Measurements from ENCODE around the gene PARPBP.
"Not testable (repeated sequence)": the region's sequence is repeated elsewhere in the genome, so short reads cannot be mapped to it uniquely, and the experiment has no call there.

The PARPBP gene

GRCh38 chr12:102240859-102241258 is 120.9 kb downstream of the PARPBP start:
- in situ Hi-C loops (cut with MboI; ENCODE audit: low sequenced_read_pairs), result not testable (repeated sequence)

Data from hTERT RPE-1 (cell line).